Ovary (tissue), 3 donors: ENCODE data around the gene HDGFL2.

Experiments used
- POLR2A ChIP-seq: fragments of 450-650 bp; IDR thresholded peaks from one replicate; pipeline ENCODE4 v1.6.1; 2017; ENCODE audit warnings: antibody characterized with exemption, mild to moderate bottlenecking, moderate library complexity
- TF ChIP-seq, protein P1 (sequence below), 3 donors: fragments of 450-650 bp in 2 of 3; fragments of 200-600 bp in 1 of 3; IDR thresholded peaks; one replicate each; pipeline versions ENCODE4 v1.5.1 to v1.8.0; 2016 to 2022; ENCODE audit warnings: antibody characterized with exemption in 3 of 3, mild to moderate bottlenecking in 1 of 3
- donor health status: DM: no; HTN: no; CAD: no.

- TF ChIP-seq POLR2A = no peak
- TF ChIP-seq, protein P1, sequence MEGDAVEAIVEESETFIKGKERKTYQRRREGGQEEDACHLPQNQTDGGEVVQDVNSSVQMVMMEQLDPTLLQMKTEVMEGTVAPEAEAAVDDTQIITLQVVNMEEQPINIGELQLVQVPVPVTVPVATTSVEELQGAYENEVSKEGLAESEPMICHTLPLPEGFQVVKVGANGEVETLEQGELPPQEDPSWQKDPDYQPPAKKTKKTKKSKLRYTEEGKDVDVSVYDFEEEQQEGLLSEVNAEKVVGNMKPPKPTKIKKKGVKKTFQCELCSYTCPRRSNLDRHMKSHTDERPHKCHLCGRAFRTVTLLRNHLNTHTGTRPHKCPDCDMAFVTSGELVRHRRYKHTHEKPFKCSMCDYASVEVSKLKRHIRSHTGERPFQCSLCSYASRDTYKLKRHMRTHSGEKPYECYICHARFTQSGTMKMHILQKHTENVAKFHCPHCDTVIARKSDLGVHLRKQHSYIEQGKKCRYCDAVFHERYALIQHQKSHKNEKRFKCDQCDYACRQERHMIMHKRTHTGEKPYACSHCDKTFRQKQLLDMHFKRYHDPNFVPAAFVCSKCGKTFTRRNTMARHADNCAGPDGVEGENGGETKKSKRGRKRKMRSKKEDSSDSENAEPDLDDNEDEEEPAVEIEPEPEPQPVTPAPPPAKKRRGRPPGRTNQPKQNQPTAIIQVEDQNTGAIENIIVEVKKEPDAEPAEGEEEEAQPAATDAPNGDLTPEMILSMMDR (IDR thresholded peaks at IDR 0.05) = no peak
These were observed 43.6 kb downstream of the HDGFL2 start for GRCh38 chr19:4515732-4516131.
